ENCODE measurements around the gene KCNK7. TPM values are rescaled to one million over a fixed set of nuclear protein-coding genes. Genes with fewer than 3 reads are reported as not detected.

KCNK7 gene
- total RNA-seq, 1 experiment from 2014 or later, result 1.8 TPM

- Mint-ChIP-seq H3K36me3 (ENCODE audit: insufficient read depth in 1 of 3, low read depth in 3 of 3) (peaks cover 10 to 36% (median 36%) of the 10 kb centered on the region in 3 experiments; a peak in 6 of 7 replicates), H3K4me3 (peak overlapping the region; percentile 94 to 97), H3K4me1 (peaks cover 19 to 34% of the 10 kb centered on the region in 2 experiments), H3K27ac (peak overlapping the region; percentile 24 to 85 (median 82); a peak in 3 of 7 replicates), H3K9me3 (no peaks in the 10 kb centered on the region), H3K27me3 (ENCODE audit: low read depth) (peaks cover 3% of the 10 kb centered on the region)
- no peak overlapping the region for H3K56ac ChIP-seq (ENCODE audit: insufficient read length, low read depth, low read length)
- no peak overlapping the region for H4K8ac ChIP-seq (replicated peaks; ENCODE audit: insufficient read length, low read depth, low read length)
- H2AFZ ChIP-seq (ENCODE audit: low read length), result no peak overlapping the region
- H4K91ac ChIP-seq (ENCODE audit: insufficient read length, low read depth, low read length), result no peak overlapping the region
- H3K79me2 ChIP-seq (ENCODE audit: insufficient read depth, low read length), result peaks cover 7% of the 10 kb centered on the region; the same call in 1 of the 2 replicates
- no peaks in the 10 kb centered on the region for H3K27me3 ChIP-seq (ENCODE audit: insufficient read depth, low read length)
- H3K4me2 ChIP-seq (ENCODE audit: insufficient read depth, insufficient read length, low read length), result peak overlapping the region; percentile 18
- H2AK5ac ChIP-seq (ENCODE audit: insufficient read length, low read length), result no peak overlapping the region
- H3T11ph ChIP-seq (ENCODE audit: low read length), result no peak overlapping the region
- H2BK5ac ChIP-seq (ENCODE audit: insufficient read length, low read length), result no peak overlapping the region
- no peak overlapping the region for H2BK15ac ChIP-seq (ENCODE audit: low read depth, low read length)
- H4K5ac ChIP-seq (ENCODE audit: insufficient read length, low read depth, low read length), result no peak overlapping the region
- no peaks in the 10 kb centered on the region for H4K20me1 ChIP-seq (ENCODE audit: control insufficient read depth, insufficient read depth, insufficient read length)
- no peaks in the 10 kb centered on the region; the same call in 1 of the 2 replicates for H3K4me1 ChIP-seq (ENCODE audit: insufficient read depth, low read length)
- no peak overlapping the region for H3K9ac ChIP-seq (ENCODE audit: extremely low read depth, insufficient read length, low read length)
- H3K4ac ChIP-seq (ENCODE audit: low read depth, low read length), result no peak overlapping the region
- H3K18ac ChIP-seq (ENCODE audit: insufficient read length, low read depth, low read length), result no peak overlapping the region
- peaks cover 3% of the 10 kb centered on the region for H3K79me1 ChIP-seq (ENCODE audit: insufficient read depth, low read depth, low read length, poor library complexity, severe bottlenecking)
- no peak overlapping the region for H2BK120ac ChIP-seq (ENCODE audit: low read depth, low read length, poor library complexity, severe bottlenecking)
- TF ChIP-seq CTCF (conservative IDR thresholded peaks at IDR 0.05), result no peak
- peaks cover 26% of the 10 kb centered on the region for H3K23me2 ChIP-seq (ENCODE audit: insufficient read length, low read depth, low read length, poor library complexity, severe bottlenecking)
- no CpG with 5 or more reads among the region's 12 CpGs for WGBS (ENCODE audit: extremely low coverage, insufficient read length, low lambda C conversion rate)
- H3K14ac ChIP-seq (ENCODE audit: insufficient read depth, low read length), result no peak overlapping the region
- no peak overlapping the region for H2BK12ac ChIP-seq (ENCODE audit: insufficient read length, low read depth, low read length)
- no peak overlapping the region for H2BK20ac ChIP-seq (ENCODE audit: low read depth, low read length, poor library complexity, severe bottlenecking)
- no peak overlapping the region for H3K27ac ChIP-seq (ENCODE audit: insufficient read length, low read depth, low read length)
- DNase-seq, result no peak
- no peaks in the 10 kb centered on the region for H3K9me3 ChIP-seq (ENCODE audit: control insufficient read depth, low read depth, low read length)
- no peak overlapping the region for H3K23ac ChIP-seq (ENCODE audit: insufficient read length, low read depth, low read length)
Measured at GRCh38 chr11:65611758-65612603, 16.4 kb upstream of the KCNK7 start.
